PC-3 (cell line): ENCODE results near the gene ZXDC. TPM values are rescaled to one million over a fixed set of nuclear protein-coding genes. Genes with fewer than 3 reads are reported as not detected.

Source experiments
- ATAC-seq: fragments of 200-7000 bp; cut with Tn5 transposase; 2 replicates; pipeline ENCODE4 v1.9.1; 2020; ENCODE audit warnings: mild to moderate bottlenecking, moderate library complexity
- BruUV-seq: library from RNA; stranded (reverse); fragments of 400-500 nt; replicated peaks from 2 replicates; lab custom pipeline; 2021; lab: Mats Ljungman, UMichigan
- CTCF ChIA-PET: fragments of 300-600 bp; sonication (Branson Sonifier 250); formaldehyde crosslinking; loops from one replicate; lab custom pipeline; 2022; ENCODE audit warnings: antibody characterized with exemption; lab: Charles Lee
- POLR2A ChIA-PET: fragments of 300-600 bp; sonication (Branson Sonifier 250); formaldehyde crosslinking; loops from one replicate; lab custom pipeline; 2022; ENCODE audit warnings: antibody characterized with exemption; ENCODE audit not compliant: unreplicated experiment; lab: Charles Lee
- DNase-seq: peaks from one replicate; pipeline ENCODE4 v3.0.0-alpha.2; 2015
- H2AFZ ChIP-seq: fragments of 300-600 bp; sonication (generic); 2 replicates; pipeline ENCODE4 v1.6.0; 2016; ENCODE audit warnings: antibody characterized with exemption, low read length
- H3F3A ChIP-seq: fragments of 300-600 bp; sonication (generic); one replicate; pipeline ENCODE4 v1.6.0; 2017; ENCODE audit warnings: antibody characterized with exemption, low read length, control low read depth, mild to moderate bottlenecking; ENCODE audit not compliant: unreplicated experiment
- H3K27ac ChIP-seq: fragments of 300-600 bp; sonication (generic); 2 replicates; pipeline ENCODE4 v1.5.1; 2016; ENCODE audit warnings: mild to moderate bottlenecking, low read length
- H3K27me3 ChIP-seq: fragments of 300-600 bp; sonication (generic); 2 replicates; pipeline ENCODE4 v1.6.1; 2016; ENCODE audit warnings: low read length, mixed read lengths
- H3K36me3 ChIP-seq: fragments of 300-600 bp; sonication (generic); 2 replicates; pipeline ENCODE4 v1.6.1; 2016; ENCODE audit warnings: low read depth, mixed run types, low read length, mixed read lengths
- H3K4me1 ChIP-seq: fragments of 300-600 bp; sonication (generic); 2 replicates; pipeline ENCODE4 v1.5.1; 2016; ENCODE audit warnings: low read length; ENCODE audit not compliant: insufficient read depth
- H3K4me2 ChIP-seq: fragments of 300-600 bp; sonication (generic); 2 replicates; pipeline ENCODE4 v1.6.0; 2016; ENCODE audit warnings: low read length
- H3K4me3 ChIP-seq: fragments of 300-600 bp; sonication (generic); 2 replicates; pipeline ENCODE4 v1.5.1; 2016; ENCODE audit warnings: mild to moderate bottlenecking, low read length, mixed read lengths
- H3K79me2 ChIP-seq: fragments of 300-600 bp; sonication (generic); 2 replicates; pipeline ENCODE4 v1.6.1; 2017; ENCODE audit warnings: low read length, mixed read lengths
- H3K9ac ChIP-seq: fragments of 300-600 bp; sonication (generic); 2 replicates; pipeline ENCODE4 v1.6.0; 2016; ENCODE audit warnings: mild to moderate bottlenecking, low read length
- H3K9me2 ChIP-seq: fragments of 300-600 bp; sonication (generic); replicated peaks from 2 replicates; pipeline ENCODE4 v1.6.1; 2016; ENCODE audit warnings: mixed run types, low read length, mixed read lengths
- H3K9me3 ChIP-seq: fragments of 300-600 bp; sonication (generic); 2 replicates; pipeline ENCODE4 v1.6.1; 2016; ENCODE audit warnings: low read length, mixed read lengths
- H4K20me1 ChIP-seq: fragments of 300-600 bp; sonication (generic); 2 replicates; pipeline ENCODE4 v1.6.1; 2016; ENCODE audit warnings: low read length, mixed read lengths
- EZH2 ChIP-seq: fragments of 300-600 bp; sonication (generic); IDR thresholded peaks from one replicate; pipeline ENCODE4 v1.6.1; 2017; ENCODE audit warnings: antibody characterized with exemption, mild to moderate bottlenecking, low read length; ENCODE audit not compliant: unreplicated experiment
- EZH2phosphoT487 ChIP-seq: fragments of 300-600 bp; sonication (generic); IDR thresholded peaks from 2 replicates; pipeline ENCODE4 v1.6.1; 2018; ENCODE audit warnings: mild to moderate bottlenecking, antibody characterized with exemption, low read length, borderline replicate concordance
- intact Hi-C: fragments of 100-400 bp; cut with micrococcal nuclease; formaldehyde crosslinking; loops from 2 replicates; pipeline ENCODE4 v1.9.0; 2023
- total RNA-seq: library from RNA; depleted of rRNA; stranded (reverse); fragments of >200 nt; gene quantifications from 2 replicates; pipeline ENCODE4 v1.2.3, GENCODE V29; 2014
- TF ChIP-seq, protein P1 (sequence below): fragments of 300-600 bp; sonication (generic); conservative IDR thresholded peaks from 2 replicates; pipeline ENCODE4 v1.5.1; 2017; ENCODE audit warnings: antibody characterized with exemption, low read depth, mild to moderate bottlenecking, low read length

The ZXDC gene
- total RNA-seq, 1 experiment from 2014 or later = 18.7 TPM

DNA sequence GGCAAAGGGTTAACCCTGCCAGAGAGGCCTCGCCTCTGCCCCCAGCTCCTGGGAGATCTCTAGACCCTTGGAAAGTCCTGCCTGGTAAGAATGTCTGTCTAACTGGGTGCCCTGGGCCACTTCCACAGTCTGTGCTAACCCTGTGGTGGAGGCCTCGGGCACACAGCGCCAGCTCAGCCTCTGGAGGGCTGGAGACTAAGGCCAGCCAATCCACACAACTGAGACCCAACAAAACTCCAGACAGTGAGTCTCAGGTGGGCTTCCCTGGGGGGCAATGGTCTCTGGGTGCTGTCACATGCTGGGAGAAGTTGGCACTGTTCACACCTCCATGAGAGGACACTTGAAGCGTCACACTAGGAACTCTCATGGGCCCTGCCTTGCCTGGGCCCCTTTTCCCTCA lies 19.5 kb downstream of the ZXDC start:
- no peaks in the 10 kb centered on the region for H4K20me1 ChIP-seq
- POLR2A ChIA-PET = no interaction called here

DNA sequence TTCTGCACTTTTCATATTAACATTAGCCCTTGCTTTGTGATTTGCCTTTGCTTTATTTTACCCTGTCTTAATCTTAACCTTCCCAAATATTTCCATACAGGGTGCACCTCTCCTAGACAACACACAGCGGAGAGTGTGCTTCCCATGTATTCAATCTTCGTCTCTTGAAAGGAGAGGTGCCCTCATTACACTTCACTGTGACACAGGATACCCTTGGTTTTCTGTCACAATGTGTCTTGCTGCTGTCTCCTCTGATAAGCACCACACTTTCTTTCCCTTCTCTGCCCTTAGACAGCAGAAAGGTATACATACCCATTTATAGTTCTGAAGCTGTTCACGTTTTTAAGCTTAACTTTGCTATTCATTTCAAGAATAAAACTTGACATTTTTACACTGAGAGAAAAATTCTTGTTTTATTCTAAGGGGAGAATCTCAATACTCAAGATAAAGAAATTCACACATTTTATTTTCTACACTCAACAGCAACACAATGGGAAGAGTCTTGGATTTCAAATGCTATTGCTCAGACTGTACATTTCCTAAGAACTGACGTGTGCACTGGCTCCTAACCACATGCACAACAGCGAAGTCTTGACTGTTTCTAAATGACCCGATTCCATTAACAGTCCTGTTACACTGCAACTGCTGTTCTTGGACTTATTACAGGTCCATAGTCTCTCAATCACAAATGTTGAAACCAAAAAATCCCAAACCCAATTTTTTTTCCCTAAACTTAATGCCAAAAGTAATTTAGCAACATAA lies 21.1 kb downstream of the ZXDC start:
- H3K4me2 ChIP-seq = no peak overlapping the region
- no peaks in the 10 kb centered on the region for H3K9me2 ChIP-seq
- ChIA-PET POLR2A (no interaction called here), CTCF (no interaction called here)
- no peaks in the 10 kb centered on the region for H3K79me2 ChIP-seq
- no peak overlapping the region for H3K27ac ChIP-seq
- H3K9ac ChIP-seq = no peak overlapping the region
- TF ChIP-seq EZH2phosphoT487 (no peak), EZH2 (no peak)
- TF ChIP-seq, protein P1, sequence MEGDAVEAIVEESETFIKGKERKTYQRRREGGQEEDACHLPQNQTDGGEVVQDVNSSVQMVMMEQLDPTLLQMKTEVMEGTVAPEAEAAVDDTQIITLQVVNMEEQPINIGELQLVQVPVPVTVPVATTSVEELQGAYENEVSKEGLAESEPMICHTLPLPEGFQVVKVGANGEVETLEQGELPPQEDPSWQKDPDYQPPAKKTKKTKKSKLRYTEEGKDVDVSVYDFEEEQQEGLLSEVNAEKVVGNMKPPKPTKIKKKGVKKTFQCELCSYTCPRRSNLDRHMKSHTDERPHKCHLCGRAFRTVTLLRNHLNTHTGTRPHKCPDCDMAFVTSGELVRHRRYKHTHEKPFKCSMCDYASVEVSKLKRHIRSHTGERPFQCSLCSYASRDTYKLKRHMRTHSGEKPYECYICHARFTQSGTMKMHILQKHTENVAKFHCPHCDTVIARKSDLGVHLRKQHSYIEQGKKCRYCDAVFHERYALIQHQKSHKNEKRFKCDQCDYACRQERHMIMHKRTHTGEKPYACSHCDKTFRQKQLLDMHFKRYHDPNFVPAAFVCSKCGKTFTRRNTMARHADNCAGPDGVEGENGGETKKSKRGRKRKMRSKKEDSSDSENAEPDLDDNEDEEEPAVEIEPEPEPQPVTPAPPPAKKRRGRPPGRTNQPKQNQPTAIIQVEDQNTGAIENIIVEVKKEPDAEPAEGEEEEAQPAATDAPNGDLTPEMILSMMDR = no peak
- H3K36me3 ChIP-seq = peaks cover 13% of the 10 kb centered on the region; the same call in 1 of the 2 replicates
- no peak for DNase-seq
- no TSS peak for BruUV-seq
- H3K4me1 ChIP-seq = no peaks in the 10 kb centered on the region
- H3K4me3 ChIP-seq = no peak overlapping the region
- H3K27me3 ChIP-seq = no peaks in the 10 kb centered on the region
- no peaks in the 10 kb centered on the region for H4K20me1 ChIP-seq
- H2AFZ ChIP-seq = no peak overlapping the region
- H3K9me3 ChIP-seq = no peaks in the 10 kb centered on the region
- intact Hi-C loops = no loop called here
- no peak for ATAC-seq
- no peaks in the 10 kb centered on the region for H3F3A ChIP-seq

More for the DNA sequence above, 19.5 kb downstream of the ZXDC start:
- no peaks in the 10 kb centered on the region for H3K4me1 ChIP-seq
- no peak for TF ChIP-seq EZH2
- TF ChIP-seq, protein P1 = no peak
- no peak for TF ChIP-seq EZH2phosphoT487
- CTCF ChIA-PET = no interaction called here
- no peaks in the 10 kb centered on the region for H3K27me3 ChIP-seq
- intact Hi-C loops = no loop called here
- peaks cover 13% of the 10 kb centered on the region; the same call in 1 of the 2 replicates for H3K36me3 ChIP-seq
- no TSS peak for BruUV-seq
- DNase-seq (no peak), ATAC-seq (no peak)
- no peak overlapping the region for H3K4me3 ChIP-seq
- no peaks in the 10 kb centered on the region for H3F3A ChIP-seq
- H3K9ac ChIP-seq = no peak overlapping the region
- H3K9me2 ChIP-seq = no peaks in the 10 kb centered on the region
- no peaks in the 10 kb centered on the region for H3K9me3 ChIP-seq
- H2AFZ ChIP-seq = no peak overlapping the region
- H3K27ac ChIP-seq = no peak overlapping the region
- H3K79me2 ChIP-seq = no peaks in the 10 kb centered on the region
- H3K4me2 ChIP-seq = no peak overlapping the region

GRCh38 chr3:126454025-126454424 lies 21.7 kb downstream of the ZXDC start:
- no peaks in the 10 kb centered on the region for H3K9me3 ChIP-seq
- no peak overlapping the region for H3K9ac ChIP-seq
- ChIA-PET CTCF (no interaction called here), POLR2A (no interaction called here)
- intact Hi-C loops = no loop called here
- H3K9me2 ChIP-seq = no peaks in the 10 kb centered on the region
- no peaks in the 10 kb centered on the region for H4K20me1 ChIP-seq
- H3K4me2 ChIP-seq = no peak overlapping the region
- peaks cover 7% of the 10 kb centered on the region; the same call in 1 of the 2 replicates for H3K36me3 ChIP-seq
- no TSS peak for BruUV-seq
- TF ChIP-seq EZH2phosphoT487 = no peak
- TF ChIP-seq, protein P1 = no peak
- no peak for TF ChIP-seq EZH2
- H3F3A ChIP-seq = no peaks in the 10 kb centered on the region
- no peaks in the 10 kb centered on the region for H3K27me3 ChIP-seq
- DNase-seq (no peak), ATAC-seq (no peak)
- no peak overlapping the region for H3K27ac ChIP-seq
- H3K4me3 ChIP-seq = no peak overlapping the region
- no peaks in the 10 kb centered on the region for H3K79me2 ChIP-seq
- no peaks in the 10 kb centered on the region for H3K4me1 ChIP-seq
- H2AFZ ChIP-seq = no peak overlapping the region
